ENCODE results near the gene ADPRM.
A peak's percentile ranks its signal among the peaks of the same experiment; 100 is the strongest.
"Not testable (repeated sequence)": the region's sequence is repeated elsewhere in the genome, so short reads cannot be mapped to it uniquely, and the experiment has no call there.

Gene ADPRM

DNA sequence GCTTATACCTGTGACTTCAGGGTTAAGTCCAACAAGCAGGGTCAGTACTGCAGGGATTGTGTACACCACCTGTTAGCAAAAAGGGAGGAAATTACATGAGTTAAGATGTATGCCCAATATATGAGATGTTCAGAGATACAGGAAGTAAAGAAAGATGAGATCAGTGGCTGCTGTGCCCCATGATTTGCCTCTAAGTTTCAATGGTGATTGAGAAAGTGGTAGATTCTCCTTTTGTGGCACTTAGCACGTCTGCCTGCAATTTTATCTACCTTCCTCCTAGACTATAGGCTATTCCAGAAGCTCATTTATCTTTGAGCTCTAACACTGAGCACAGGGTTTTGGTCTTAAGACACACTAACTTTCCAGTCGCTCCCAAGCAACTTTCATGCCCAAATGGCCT, 28.8 kb downstream of the ADPRM start:
- Mint-ChIP-seq H3K36me3 (ENCODE audit: low read depth) (no peaks in the 10 kb centered on the region), H3K27me3 (no peaks in the 10 kb centered on the region), H3K9me3 (no peaks in the 10 kb centered on the region), H3K4me3 (no peak overlapping the region), H3K27ac (no peak overlapping the region), H3K4me1 (ENCODE audit: low read depth) (peaks cover 24% of the 10 kb centered on the region)

GRCh38 chr17:10727192-10727591, 29.8 kb downstream of the ADPRM start:
- Mint-ChIP-seq H3K4me3 (no peak overlapping the region), H3K36me3 (ENCODE audit: low read depth) (no peaks in the 10 kb centered on the region), H3K4me1 (ENCODE audit: low read depth) (peaks cover 25% of the 10 kb centered on the region), H3K27ac (peak overlapping the region; percentile 10), H3K27me3 (no peaks in the 10 kb centered on the region), H3K9me3 (no peaks in the 10 kb centered on the region)

- H3K27me3 Mint-ChIP-seq = no peaks in the 10 kb centered on the region
- H3K4me3 Mint-ChIP-seq = no peak overlapping the region
- H3K36me3 Mint-ChIP-seq (ENCODE audit: low read depth) = no peaks in the 10 kb centered on the region
- no peaks in the 10 kb centered on the region for H3K9me3 Mint-ChIP-seq
- no peak overlapping the region for H3K27ac Mint-ChIP-seq
- peaks cover 25% of the 10 kb centered on the region for H3K4me1 Mint-ChIP-seq (ENCODE audit: low read depth)
Observed at GRCh38 chr17:10728331-10728892, 31.0 kb downstream of the ADPRM start.

DNA sequence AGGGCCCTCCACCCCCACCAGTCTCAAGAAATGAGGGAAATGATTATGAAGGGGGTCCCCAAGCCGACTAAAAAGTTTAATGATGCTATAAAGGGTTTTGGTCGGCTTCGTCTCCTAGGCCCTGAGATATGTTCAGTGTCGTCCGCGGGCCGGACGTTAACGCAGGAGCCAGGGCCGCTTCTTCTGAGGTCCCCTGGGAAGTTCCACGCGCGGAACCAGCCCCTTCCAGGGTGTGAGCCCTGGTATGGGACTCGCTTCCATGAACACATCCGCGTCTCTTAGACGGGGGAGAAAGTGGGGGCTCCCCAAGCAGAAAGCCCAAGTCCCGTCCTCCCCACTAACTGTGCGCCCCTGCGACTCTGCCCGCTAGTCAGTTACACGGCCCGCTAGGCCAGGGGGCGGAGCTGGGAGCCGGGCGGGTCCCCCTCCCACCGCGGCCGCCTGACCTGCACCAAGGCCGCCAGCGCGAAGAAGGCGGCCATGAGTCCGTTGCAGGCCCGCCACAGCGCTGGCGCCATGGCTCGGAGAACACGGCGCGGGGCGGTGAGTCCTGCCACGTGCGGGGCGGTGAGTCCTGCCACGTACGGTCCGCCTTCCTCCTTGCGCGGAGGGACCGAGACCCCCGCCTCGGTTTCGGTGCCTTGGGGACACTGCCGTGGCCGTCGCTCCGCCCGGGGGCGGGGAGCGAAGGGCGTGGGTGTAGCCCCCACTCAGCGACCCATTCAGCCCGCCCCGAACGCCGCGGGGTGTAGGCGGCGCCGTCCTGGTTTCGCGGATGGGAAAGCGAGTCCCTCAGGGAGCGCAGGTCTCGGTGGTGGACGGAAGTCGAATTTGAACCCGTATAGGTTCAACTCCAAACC, 32.2 kb downstream of the ADPRM start, which contains the start of gene TMEM220:
TSS of gene TMEM220 (minus strand) at position 690 of the 860 bp plus-strand sequence. CDS start at position 518, 172 bp downstream.
- Mint-ChIP-seq H3K9me3 (no peaks in the 10 kb centered on the region), H3K27ac (peak within 1 kb of the TSS; percentile 95), H3K27me3 (no peaks in the 10 kb centered on the region), H3K36me3 (ENCODE audit: low read depth) (no peaks in the 10 kb centered on the region), H3K4me1 (ENCODE audit: low read depth) (peaks cover 25% of the 10 kb centered on the region), H3K4me3 (peak within 1 kb of the TSS; percentile 91)

DNA sequence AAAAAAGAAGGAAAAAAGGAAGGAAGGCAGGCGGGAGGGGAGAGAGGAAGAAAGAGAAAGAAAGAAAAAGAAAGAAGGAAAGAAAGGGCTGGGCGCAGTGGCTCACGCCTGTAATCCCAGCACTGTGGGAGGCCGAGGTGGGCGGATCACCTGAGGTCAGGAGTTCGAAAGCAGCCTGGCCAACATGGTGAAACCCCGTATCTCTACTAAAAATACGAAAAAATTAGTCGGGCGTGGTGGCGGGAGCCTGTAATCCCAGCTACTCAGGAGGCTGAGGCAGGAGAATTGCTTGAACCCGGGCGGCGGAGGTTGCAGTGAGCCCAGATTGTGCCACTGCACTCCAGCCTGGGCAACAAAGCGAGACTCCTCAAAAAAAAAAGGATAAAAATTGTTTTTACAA, 32.9 kb downstream of the ADPRM start:
- Mint-ChIP-seq H3K4me1 (ENCODE audit: low read depth) (peaks cover 25% of the 10 kb centered on the region), H3K4me3 (peak overlapping the region; percentile 91), H3K27ac (peak overlapping the region; percentile 95)
- not testable (repeated sequence) for H3K27me3 Mint-ChIP-seq; H3K36me3 Mint-ChIP-seq (ENCODE audit: low read depth); H3K9me3 Mint-ChIP-seq

- Mint-ChIP-seq H3K4me3 (no peak overlapping the region), H3K4me1 (ENCODE audit: low read depth) (peaks cover 26% of the 10 kb centered on the region), H3K36me3 (ENCODE audit: low read depth) (no peaks in the 10 kb centered on the region), H3K9me3 (no peaks in the 10 kb centered on the region), H3K27me3 (no peaks in the 10 kb centered on the region), H3K27ac (no peak overlapping the region)
Observed at GRCh38 chr17:10731408-10731879, 34.0 kb downstream of the ADPRM start.

DNA sequence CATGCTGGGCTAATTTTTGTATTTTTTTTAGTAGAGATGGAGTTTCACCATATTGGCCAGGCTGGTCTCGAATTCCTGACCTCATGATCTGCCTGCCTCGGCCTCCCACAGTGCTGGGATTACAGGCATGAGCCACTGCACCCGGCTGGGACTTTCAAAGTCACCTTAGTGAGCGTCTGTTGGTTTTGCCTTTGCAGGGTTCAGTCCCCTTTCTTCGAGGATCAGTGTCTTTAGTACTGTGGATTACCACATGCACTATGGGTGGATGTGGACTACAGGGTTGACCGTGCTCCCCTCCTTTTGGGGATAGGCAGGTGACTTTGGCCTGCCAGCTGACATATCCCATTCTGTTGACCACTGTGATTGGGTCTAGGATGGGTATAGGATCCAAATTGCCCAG, 34.7 kb downstream of the ADPRM start:
- peaks cover 24% of the 10 kb centered on the region for H3K4me1 Mint-ChIP-seq (ENCODE audit: low read depth)
- not testable (repeated sequence) for H3K9me3 Mint-ChIP-seq

DNA sequence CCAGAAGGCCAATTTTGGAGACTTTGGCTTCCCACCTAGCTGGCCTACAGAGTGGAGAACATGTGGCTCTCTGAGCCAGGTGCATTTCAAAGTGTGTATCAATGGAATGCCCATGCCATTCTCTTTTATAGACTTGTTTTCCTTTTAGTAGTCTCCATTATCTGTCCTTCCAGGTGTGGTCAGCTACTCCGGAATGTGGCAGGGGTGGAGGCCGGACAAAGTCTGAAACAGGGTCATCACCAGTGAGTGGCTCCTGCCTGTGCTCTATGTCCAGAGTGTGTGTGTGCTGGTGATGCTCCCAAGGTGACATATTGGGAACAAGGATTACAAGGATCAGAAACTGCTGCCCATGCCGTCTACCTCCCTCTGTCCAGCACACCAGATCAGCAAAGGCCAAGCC, 36.3 kb downstream of the ADPRM start:
- Mint-ChIP-seq H3K27ac (no peak overlapping the region), H3K36me3 (ENCODE audit: low read depth) (no peaks in the 10 kb centered on the region), H3K4me3 (no peak overlapping the region), H3K27me3 (no peaks in the 10 kb centered on the region), H3K9me3 (no peaks in the 10 kb centered on the region), H3K4me1 (ENCODE audit: low read depth) (peaks cover 23% of the 10 kb centered on the region)

More for the DNA sequence above, 34.7 kb downstream of the ADPRM start:
- H3K27ac Mint-ChIP-seq; H3K4me3 Mint-ChIP-seq; H3K36me3 Mint-ChIP-seq (ENCODE audit: low read depth); H3K27me3 Mint-ChIP-seq: not testable (repeated sequence)

DNA sequence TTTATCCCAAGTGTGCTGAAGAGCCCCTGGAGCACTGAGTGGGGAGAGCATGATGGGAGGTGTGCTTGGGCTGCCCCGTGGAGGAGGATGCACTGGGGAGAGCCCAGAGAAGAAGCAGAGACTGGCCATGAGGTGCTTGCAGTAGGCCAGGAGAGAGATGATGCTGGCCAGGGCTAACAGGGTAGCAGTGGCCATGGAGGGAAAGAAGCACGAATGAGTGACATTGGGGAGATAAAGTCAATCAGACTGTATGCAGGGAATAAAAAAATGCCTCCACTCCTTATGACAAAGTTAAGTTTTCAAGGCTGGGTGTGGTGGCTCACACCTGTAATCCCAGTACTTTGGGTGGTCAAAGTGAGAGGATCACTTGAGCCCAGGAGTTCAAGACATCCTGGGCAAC, 37.9 kb downstream of the ADPRM start:
- Mint-ChIP-seq H3K36me3 (ENCODE audit: low read depth) (no peaks in the 10 kb centered on the region), H3K27me3 (no peaks in the 10 kb centered on the region), H3K9me3 (no peaks in the 10 kb centered on the region), H3K4me3 (no peak overlapping the region), H3K4me1 (ENCODE audit: low read depth) (peaks cover 19% of the 10 kb centered on the region), H3K27ac (no peak overlapping the region)

GRCh38 chr17:10735821-10736220, 38.4 kb downstream of the ADPRM start:
- Mint-ChIP-seq H3K27me3 (no peaks in the 10 kb centered on the region), H3K4me3 (no peak overlapping the region), H3K27ac (no peak overlapping the region), H3K9me3 (no peaks in the 10 kb centered on the region), H3K4me1 (ENCODE audit: low read depth) (peaks cover 13% of the 10 kb centered on the region), H3K36me3 (ENCODE audit: low read depth) (no peaks in the 10 kb centered on the region)

- H3K27ac Mint-ChIP-seq = no peak overlapping the region
- H3K27me3 Mint-ChIP-seq = no peaks in the 10 kb centered on the region
- peaks cover 9% of the 10 kb centered on the region for H3K4me1 Mint-ChIP-seq (ENCODE audit: low read depth)
- no peaks in the 10 kb centered on the region for H3K36me3 Mint-ChIP-seq (ENCODE audit: low read depth)
- H3K4me3 Mint-ChIP-seq = no peak overlapping the region
- no peaks in the 10 kb centered on the region for H3K9me3 Mint-ChIP-seq
Observed at GRCh38 chr17:10737168-10737622, 39.8 kb downstream of the ADPRM start.

DNA sequence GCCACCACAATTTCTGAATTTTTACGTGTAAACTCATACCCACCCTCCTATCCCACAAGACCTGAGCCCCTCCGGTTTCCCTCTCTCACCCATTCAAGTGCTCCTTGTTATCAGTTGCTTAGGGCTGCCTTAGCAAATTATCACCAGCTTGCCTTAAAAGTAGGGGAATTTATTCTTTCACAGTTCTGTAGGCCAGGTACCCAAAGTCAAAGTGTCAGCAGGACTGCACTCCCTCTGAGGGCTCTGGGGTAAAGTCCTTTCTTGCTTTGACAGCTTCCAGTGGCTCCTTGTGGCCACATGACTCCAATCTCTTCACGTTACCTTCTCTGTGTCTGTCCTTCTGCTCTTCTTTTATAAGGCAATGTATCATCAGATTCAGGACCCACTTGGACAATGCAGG, 40.3 kb downstream of the ADPRM start:
- H3K4me3 Mint-ChIP-seq = no peak overlapping the region
- no peaks in the 10 kb centered on the region for H3K9me3 Mint-ChIP-seq
- H3K4me1 Mint-ChIP-seq (ENCODE audit: low read depth) = peaks cover 9% of the 10 kb centered on the region
- H3K36me3 Mint-ChIP-seq (ENCODE audit: low read depth) = no peaks in the 10 kb centered on the region
- H3K27ac Mint-ChIP-seq = no peak overlapping the region
- no peaks in the 10 kb centered on the region for H3K27me3 Mint-ChIP-seq

DNA sequence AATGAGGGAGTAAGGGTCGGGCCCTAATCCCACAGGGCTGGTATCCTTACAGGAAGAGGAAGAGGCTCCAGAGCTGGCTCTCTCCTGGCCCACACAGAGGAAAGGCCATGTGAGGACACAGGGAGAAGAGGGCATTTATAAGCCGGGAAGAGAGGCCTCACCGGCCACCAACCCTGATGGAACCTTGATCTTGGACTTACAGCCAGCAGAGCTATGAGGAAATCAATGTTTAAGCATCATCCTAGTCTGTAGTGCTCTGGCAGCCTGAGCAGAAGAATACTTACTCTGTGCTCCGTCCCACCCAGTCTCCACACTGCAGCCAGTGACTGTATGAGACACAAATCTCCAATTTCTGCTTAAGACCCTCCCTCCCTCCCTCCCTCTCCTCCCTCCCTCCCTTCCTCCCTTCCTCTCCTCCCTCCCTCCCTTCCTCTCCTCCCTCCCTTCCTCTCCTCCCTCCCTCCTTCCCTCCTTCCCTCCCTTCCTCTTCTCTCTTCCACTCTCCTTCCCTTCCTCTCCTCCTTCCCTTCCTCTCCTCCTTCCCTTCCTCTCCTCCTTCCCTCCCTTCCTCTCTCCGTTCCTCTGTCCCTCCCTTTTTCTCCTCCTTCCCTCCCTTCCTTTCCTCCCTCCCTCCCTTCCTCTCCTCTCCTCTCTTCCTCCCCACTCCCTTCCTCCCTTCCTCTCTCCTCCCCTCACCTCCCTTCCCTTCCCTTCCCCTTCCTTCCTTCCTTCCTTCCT, 41.3 kb downstream of the ADPRM start:
- no peaks in the 10 kb centered on the region for H3K9me3 Mint-ChIP-seq
- H3K27ac Mint-ChIP-seq = no peak overlapping the region
- H3K36me3 Mint-ChIP-seq (ENCODE audit: low read depth) = no peaks in the 10 kb centered on the region
- H3K27me3 Mint-ChIP-seq = no peaks in the 10 kb centered on the region
- no peak overlapping the region for H3K4me3 Mint-ChIP-seq
- H3K4me1 Mint-ChIP-seq (ENCODE audit: low read depth) = peaks cover 9% of the 10 kb centered on the region

DNA sequence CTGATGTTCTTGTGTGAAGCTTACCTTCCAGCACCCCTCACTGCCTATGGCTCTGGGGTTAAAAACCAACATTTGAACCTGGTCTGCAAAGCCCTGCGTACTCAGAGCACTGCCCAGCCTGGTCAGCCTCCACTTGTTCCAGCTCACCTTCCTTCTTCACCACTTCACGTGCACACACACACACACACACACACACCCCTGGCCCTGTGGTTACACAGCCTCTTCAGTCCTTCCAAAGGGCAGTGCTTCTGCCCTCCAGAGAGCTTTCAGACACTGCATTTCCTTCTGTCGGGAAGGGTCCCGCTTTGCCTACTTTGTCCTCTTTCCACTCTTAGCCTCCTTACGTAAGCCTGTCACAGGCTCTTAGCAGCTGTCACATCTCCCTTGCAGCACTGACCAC, 42.0 kb downstream of the ADPRM start:
- no peak overlapping the region for H3K27ac Mint-ChIP-seq

More for the DNA sequence above, 42.0 kb downstream of the ADPRM start:
- no peaks in the 10 kb centered on the region for H3K9me3 Mint-ChIP-seq
- H3K36me3 Mint-ChIP-seq (ENCODE audit: low read depth) = no peaks in the 10 kb centered on the region
- no peaks in the 10 kb centered on the region for H3K27me3 Mint-ChIP-seq
- no peak overlapping the region for H3K4me3 Mint-ChIP-seq
- peaks cover 11% of the 10 kb centered on the region for H3K4me1 Mint-ChIP-seq (ENCODE audit: low read depth)

Measured in stimulated activated naive CD8-positive, alpha-beta T cell treated with anti-CD3 and anti-CD28 coated beads, Interleukin-15, Interleukin-2, amounts not matched to agents 100 ng/mL and 50 ng/mL, for 24 hours (primary cell).